ENCODE measurements around the gene TTC7B.

- TF ChIP-seq CTCF (IDR thresholded peaks at IDR 0.05) (no peak), POLR2A (IDR thresholded peaks at IDR 0.05) (no peak)
These were observed 254.3 kb downstream of the TTC7B start for GRCh38 chr14:90561920-90562319.

All from Peyer's patch (tissue), 4 donors.